GM19023 (cell line): ENCODE results near the gene TMEM53.

ENCODE experiments used
- ATAC-seq: cut with Tn5 transposase; IDR thresholded peaks from one replicate; pipeline ENCODE4 v1.9.1; 2021; ENCODE audit warnings: mild to moderate bottlenecking, moderate library complexity; ENCODE audit not compliant: unreplicated experiment

Gene TMEM53

DNA sequence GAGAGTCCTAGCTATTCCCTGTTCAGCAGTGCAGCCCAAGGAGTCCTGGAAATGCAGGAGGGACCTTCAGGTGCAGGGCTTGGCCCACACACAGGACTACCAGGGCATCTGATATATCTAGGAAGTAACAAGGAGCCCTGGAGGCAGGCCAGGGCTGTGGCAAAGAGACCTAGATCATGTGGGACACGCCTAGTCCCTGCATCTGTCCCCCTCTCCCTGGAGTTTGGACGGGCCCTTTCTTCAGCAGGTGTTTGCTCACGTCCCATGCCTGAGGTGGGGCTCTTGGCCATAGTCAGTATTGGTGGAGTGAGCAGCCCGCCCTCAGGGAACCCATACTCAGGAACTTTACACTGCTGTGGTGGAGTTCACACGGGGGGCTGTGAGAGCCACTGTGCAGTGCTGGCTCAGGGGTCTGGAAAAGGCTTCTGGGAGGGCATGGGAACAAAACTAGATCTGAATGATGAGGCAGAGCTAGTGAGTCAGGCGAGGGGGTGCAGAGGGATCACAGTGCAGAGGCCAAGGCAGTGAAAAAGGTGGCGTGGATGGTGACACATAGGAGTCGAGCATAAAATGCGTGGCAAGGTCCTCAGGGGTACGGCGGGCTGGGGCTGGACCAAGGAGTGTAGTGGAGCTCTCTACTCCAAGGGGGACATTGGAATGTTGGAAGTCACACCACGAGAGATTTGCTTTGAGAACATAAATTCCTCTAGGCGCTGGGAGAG is 25.6 kb downstream of the TMEM53 start:
- no peak for ATAC-seq

DNA sequence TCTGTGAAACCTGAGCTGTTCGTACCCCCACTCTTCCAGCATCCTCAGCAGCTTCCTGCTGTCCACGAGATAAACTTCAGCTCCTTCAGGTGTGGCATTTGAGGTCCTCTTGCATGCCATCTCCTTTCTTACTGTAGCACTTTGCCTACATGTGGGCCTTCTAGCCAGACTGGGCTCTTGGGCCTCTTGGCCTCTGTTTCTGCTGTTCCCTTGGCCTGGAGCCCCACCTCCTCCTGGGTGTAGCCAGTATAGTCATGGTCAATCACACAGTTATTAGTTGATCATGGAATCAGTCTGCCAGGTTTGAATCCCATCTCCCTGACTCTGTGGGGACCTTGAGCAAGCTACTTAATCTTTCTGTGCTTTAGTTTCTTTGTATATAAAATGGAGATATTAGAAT is 26.4 kb downstream of the TMEM53 start:
- no peak for ATAC-seq

GRCh38 chr1:44646261-44647110 is 27.8 kb downstream of the TMEM53 start:
- ATAC-seq: no peak

GRCh38 chr1:44645476-44646244 is 28.6 kb downstream of the TMEM53 start:
- ATAC-seq: no peak

- ATAC-seq: no peak
Measured at GRCh38 chr1:44644806-44645205, 29.5 kb downstream of the TMEM53 start.

DNA sequence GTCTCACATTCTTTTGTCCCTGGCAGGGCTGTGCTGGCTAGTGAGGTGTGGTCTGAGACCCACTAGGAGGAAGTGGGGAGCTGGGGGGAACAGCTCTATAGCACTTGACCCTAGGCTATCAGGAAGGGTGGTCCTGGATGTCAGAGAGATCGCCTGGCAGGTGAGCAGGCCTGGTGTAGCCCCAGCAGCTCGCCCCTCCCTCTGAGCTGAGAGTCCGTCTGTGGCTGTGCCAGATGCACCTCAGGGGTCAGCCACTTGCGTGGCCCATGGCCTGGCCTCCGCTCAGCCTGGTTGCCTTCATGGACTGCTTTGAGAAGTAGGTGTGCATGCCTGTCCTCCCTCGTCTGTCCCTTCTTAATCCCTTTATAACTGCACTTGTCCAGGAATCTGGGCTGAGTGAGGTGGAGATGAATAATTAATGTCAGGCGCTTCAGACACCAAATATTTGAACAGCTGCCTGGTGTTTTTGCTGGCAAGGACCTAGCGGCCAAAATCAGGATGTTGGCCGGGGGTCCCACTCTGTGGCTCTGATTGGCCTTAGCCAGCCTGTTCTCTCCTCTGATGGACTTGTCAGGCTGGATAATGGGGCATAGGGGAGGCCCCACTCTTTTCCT is 30.5 kb downstream of the TMEM53 start:
- no peak for ATAC-seq

DNA sequence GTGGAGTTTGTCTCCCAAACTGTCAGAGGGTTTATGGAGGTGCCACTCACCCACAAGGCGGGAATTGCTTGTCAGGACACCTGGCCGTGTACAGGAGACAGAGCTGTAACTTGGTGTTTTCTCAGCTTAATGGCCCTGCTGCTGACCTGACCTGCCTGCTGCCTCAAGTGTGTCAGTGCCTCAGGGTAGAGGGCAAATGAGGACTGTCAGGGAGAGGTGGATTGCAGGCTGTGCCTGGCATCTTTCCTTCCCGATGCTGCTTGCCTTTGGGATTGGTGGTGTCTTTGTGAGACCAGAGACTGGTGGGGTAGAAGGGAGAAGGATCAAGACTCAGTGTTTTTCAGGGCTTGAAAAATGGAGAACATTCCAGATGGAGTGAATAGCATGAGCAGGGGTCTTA is 31.4 kb downstream of the TMEM53 start:
- ATAC-seq: no peak

DNA sequence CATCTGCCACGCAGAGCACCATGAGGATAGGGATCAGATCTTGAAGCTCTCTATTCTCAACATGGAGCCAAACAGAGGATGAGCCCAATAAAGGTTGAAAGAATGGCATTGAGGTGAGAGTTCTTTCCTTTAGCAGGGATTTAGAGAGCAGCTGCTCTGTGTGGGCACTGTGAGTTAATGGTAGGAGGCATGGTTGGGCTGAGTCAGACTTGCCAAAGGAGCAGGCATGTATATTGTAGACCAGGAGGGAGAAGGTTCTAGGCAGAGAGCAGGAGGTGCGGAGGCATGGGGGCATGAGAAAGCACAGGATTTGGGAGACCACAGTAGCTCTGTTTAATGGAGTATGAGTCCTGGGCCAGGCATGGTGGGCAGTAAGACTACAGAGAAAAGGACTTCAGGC is 32.0 kb downstream of the TMEM53 start:
- no peak for ATAC-seq

DNA sequence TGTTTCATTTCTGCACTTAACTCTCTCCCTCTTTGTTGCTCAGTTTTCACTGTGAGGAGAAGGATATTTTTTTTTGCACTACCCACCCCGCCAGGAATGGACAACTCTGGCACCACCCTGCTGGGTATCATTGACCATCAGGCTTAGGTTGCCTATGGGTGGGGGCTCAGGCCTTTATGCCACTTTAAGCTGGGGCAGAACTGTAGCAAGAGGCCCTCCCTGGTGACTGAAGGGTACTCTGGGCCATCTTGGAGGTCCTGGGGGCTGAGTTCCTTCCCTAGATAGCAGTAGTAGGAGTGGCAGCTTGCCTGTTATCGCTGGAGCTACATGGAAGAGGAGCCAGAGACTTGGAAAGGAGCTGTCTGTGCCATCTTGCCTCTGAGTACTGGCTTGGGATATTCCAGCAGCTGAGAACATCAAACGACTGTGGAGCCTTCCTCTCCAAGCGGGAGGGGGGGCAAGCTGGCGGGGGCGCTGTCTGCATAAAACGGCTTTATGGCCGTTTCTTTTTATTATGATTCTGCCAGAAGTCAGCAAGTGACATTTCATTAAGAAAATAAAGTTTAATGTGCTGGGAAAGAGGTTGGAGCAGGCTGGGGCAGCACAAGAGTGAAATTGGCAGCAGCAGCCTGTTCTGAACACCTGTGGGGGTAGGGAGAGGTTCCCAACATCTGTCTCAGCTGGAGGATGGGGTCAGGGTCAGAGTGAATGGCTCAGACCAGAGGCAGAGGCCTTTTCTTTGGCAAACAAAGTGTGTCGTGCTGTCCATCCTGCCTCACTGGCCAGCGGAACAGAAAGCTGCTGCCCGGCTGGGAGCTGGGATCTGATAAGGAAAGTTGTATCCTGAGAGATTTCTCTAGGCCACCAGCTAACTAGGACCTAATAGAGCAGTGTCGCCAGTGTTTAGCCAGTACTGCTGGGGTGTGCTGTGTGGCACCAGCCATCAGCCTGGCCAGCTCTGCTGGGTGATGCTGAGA is 32.9 kb downstream of the TMEM53 start:
- ATAC-seq: no peak

GRCh38 chr1:44640200-44640853 is 34.0 kb downstream of the TMEM53 start:
- no peak for ATAC-seq

DNA sequence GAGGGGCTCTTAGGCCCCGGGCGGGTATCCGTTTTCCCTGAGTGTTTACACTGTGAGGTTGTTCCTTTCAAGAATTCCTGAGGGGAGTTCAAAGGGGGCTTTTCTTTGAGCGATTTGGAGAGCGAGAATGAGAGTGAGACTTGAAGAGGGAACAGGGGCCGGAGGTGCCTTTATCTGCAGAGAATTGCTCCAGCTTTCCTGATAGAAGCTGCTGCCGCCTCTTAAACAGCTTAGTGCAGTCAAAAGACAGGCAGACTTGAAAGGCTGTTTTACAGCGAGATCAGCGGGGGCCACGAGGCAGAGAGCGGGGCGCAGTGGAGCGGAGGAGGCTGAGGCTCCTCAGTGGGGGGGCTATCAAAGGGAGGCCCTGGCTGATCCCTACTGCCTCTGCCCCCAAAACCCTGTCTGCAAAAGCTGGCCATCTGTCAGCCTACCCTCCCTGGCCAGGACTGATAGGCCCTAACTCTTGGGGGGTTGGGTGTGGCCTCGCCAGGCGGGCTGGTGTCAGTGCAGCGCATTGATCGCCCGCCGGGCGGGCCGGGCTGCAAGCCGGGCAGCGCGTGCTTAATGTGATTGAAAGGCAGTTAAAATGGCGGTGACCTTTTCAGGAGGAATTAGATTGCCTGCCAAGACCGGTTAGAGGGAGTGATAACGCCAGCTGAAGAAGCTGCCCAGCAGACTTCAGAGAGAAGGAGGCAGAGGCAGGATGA is 36.4 kb downstream of the TMEM53 start:
- no peak for ATAC-seq

DNA sequence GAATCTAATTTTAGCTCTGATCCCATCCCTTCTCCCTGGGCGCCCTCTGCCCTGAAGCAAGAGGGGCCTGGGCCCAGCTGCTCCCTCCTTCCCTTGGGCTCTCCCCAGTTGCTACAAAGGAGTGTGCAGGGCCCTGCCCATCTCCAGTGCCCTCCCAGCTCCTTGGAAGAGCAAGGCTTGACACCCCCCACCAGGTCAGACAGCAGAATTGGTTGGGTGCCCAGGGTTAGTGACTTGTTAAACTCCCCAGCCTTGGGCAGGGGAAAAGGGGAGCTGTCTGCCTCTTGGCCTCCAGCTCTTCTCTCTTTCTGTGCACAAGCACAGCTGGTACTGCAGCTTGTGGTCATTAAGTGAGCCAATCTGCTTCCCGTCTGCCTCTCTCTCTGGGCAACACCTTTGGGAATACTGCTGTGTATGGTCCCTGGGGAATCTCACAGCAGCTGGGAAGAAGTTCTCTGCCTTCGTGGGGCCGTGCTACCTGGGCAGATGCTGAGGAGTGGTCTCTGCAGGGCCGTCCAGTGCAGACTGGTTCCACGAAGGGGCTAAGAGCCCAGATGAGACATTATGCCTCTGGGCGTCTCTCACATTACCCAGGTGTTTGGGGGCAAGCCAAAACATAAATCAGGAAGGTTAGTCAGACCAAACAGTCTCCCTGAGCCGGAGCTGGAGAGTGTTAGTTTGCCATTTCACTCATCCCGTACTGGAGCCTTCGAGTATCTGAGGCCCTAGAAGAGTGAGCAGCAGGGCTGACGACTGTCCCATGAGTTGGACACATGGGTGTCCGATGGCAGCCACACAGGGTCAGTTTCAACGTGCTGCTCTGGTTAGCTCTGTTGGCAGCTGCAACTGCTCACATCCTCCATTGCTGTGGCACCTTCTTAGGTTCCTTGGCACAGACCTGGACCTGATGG is 37.3 kb downstream of the TMEM53 start:
- ATAC-seq: no peak

- no peak for ATAC-seq
Measured at GRCh38 chr1:44636083-44636687, 38.1 kb downstream of the TMEM53 start.

GRCh38 chr1:44635439-44635838 is 38.8 kb downstream of the TMEM53 start:
- ATAC-seq: no peak

GRCh38 chr1:44634606-44635189 is 39.6 kb downstream of the TMEM53 start:
- ATAC-seq: no peak

GRCh38 chr1:44632598-44632997 is 41.7 kb downstream of the TMEM53 start:
- no peak for ATAC-seq
